Stimulated activated CD4-positive, alpha-beta T cell treated with anti-CD3 and anti-CD28 coated beads, Interleukin-1b, Interleukin-23, amount 100 ng/mL, for 4 hours (primary cell): ENCODE data around the gene CACNA1I.

ENCODE experiments used
- DNase-seq, 2 donors: peaks; one replicate each; pipeline ENCODE4 v3.0.0-alpha.2; 2020; ENCODE audit warnings: low read depth in 2 of 2

The CACNA1I gene

GRCh38 chr22:39738746-39739145 is 168.2 kb downstream of the CACNA1I start:
- DNase-seq = no peak
